HUES6 (cell line): ENCODE measurements around the gene DKKL1.

Source experiments
- H3K27ac ChIP-seq: 2 replicates; pipeline ENCODE4 v1.7.0; 2013; ENCODE audit warnings: low read depth, mild to moderate bottlenecking, low read length, inconsistent platforms
- H3K27me3 ChIP-seq: 2 replicates; pipeline ENCODE4 v1.6.1; 2013; ENCODE audit warnings: low read length; ENCODE audit not compliant: control insufficient read depth, insufficient read depth
- H3K36me3 ChIP-seq: 2 replicates; pipeline ENCODE4 v1.6.1; 2013; ENCODE audit warnings: low read length; ENCODE audit not compliant: control insufficient read depth, insufficient read depth
- H3K4me1 ChIP-seq: 2 replicates; pipeline ENCODE4 v1.6.1; 2013; ENCODE audit warnings: low read length; ENCODE audit not compliant: control insufficient read depth, insufficient read depth
- H3K4me3 ChIP-seq: 2 replicates; pipeline ENCODE4 v1.5.1; 2013; ENCODE audit warnings: low read depth, low read length
- H3K9ac ChIP-seq: one replicate; pipeline ENCODE4 v1.6.1; 2013; ENCODE audit warnings: mild to moderate bottlenecking, low read length
- H3K9me3 ChIP-seq: 2 replicates; pipeline ENCODE4 v1.6.1; 2013; ENCODE audit warnings: low read depth, low read length; ENCODE audit not compliant: control insufficient read depth, insufficient read depth

DKKL1 gene

DNA sequence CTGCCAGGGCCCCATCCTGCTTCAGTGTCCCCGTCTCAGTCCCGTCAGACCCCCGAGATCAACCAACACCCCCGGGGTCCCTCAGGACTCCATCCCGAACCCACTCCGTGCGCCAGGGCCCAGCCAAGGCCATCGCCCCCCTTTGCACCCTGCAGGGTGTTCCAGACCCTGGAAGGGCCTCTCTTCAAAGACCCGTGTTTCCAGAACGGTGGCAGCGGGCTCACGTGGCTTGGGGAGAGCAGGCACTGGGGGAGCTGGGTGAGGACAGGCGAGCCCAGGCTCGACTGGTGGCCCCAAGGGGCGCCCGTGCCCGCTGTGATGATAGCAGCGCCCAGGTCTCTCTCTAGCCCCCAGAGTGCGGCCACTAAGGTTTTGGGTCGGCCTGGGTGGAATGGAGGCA, 25.7 kb downstream of the DKKL1 start:
- Histone ChIP-seq H3K9ac (no peak overlapping the region), H3K27me3 (peaks cover 4% of the 10 kb centered on the region; the same call in 1 of the 2 replicates), H3K4me1 (peaks cover 7% of the 10 kb centered on the region; the same call in 1 of the 2 replicates), H3K9me3 (no peaks in the 10 kb centered on the region), H3K4me3 (no peak overlapping the region), H3K27ac (no peak overlapping the region), H3K36me3 (no peaks in the 10 kb centered on the region)

DNA sequence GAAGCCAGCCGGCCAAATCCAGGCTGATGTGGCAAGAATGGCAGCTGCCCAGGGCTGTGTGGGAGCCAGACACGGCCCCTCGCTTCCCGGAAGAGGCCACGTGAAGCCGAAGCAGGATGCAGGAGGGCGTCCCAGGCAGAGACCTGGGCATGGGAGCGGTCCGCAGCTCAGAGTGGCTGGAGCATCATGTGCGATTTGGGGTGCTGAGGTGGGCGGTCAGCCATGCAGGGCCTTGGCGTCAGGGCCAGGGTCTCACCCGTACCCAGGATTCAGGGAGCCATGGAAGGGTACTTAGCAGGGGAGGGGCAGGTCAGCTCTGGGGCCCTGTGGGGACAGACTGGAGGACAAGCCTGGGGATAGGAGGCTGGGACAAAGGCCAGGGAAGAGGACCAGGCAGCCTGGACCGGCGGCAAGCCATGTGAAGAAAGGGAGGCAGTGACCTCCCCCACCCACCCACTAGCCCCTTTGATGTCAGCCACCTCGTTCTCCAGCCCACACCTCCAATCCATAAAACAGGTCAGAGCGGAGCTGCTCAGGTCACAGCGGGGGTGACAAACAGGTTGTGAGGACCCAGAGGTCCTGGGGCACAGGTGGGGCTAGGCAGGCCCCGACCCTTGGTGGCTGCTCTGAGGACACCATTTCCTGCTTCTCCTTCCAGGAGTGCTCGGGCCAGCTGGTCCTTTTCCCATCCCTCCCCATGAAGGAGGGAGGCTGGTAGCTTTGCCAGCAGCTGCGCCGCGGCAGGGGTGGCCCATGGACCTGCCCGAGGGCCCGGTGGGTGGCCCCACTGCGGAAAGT, 26.7 kb downstream of the DKKL1 start:
- no peak overlapping the region for H3K4me3 ChIP-seq
- peaks cover 7% of the 10 kb centered on the region; the same call in 1 of the 2 replicates for H3K4me1 ChIP-seq
- no peaks in the 10 kb centered on the region for H3K36me3 ChIP-seq
- H3K27ac ChIP-seq = no peak overlapping the region
- H3K9me3 ChIP-seq = no peaks in the 10 kb centered on the region
- no peak overlapping the region for H3K9ac ChIP-seq
- peaks cover 4% of the 10 kb centered on the region; the same call in 1 of the 2 replicates for H3K27me3 ChIP-seq

DNA sequence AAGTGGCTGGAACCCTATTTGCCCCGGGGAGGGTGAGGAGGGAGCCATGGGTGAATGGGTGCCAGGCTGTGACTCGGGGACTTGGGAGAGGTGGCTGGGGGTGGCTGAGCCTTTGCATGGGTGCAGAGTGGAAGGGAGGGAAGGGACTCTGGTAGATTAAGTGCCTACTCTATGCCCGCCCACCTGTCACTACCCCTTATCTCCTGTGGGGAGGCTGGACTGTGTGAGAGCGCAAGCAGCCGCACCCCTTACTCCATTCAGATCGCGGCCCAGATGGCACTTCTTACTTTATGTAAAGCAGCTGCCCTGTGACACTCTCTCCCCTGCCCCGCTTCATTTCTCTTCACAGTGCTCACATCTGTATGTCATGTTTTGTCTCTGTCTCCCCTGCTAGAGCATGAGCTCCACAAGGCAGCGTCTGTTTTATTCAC, 27.3 kb downstream of the DKKL1 start:
- H3K9ac ChIP-seq = no peak overlapping the region
- peaks cover 4% of the 10 kb centered on the region; the same call in 1 of the 2 replicates for H3K27me3 ChIP-seq
- H3K4me1 ChIP-seq = peaks cover 7% of the 10 kb centered on the region; the same call in 1 of the 2 replicates
- H3K27ac ChIP-seq = no peak overlapping the region
- H3K9me3 ChIP-seq = no peaks in the 10 kb centered on the region
- H3K36me3 ChIP-seq = no peaks in the 10 kb centered on the region
- H3K4me3 ChIP-seq = no peak overlapping the region

DNA sequence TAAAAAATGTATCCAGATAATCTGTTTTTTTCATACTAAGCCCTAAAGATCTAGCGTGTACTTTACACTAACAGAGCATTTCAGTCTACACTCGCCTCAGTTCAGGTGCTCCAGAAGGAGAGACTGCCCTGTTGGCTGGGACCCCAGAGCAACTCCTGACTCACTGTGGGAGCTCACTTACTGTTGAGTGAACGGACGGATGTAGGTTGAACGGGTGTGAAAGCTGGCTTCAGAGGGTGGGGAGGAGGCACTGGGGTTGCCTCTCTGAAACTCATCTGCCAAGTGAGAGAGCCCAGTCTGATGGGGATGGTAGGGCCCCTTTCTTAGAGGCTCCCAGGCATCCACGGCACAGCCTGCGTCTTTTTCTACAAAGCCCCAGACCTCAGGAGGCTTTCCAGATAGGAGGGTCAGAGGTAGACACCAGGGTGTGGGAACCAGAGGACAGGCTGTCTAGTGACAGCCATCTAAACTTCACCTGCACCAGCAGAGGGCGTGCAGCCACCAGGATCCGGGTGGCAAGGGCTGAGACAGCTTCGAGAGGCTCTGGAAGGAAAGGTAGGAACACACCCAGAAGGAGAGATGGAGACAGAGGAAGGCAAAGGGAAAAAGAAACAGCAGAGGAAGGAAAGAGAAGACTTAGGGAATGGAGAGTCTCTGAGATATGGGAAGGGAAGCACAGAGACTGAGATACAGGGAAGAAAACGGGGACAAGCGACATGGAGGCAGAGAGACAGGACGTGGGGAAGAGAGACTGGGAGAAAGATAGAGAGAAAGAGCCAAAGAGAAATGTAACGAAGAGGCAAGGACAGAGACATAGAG, 28.1 kb downstream of the DKKL1 start:
- Histone ChIP-seq H3K4me1 (peaks cover 7% of the 10 kb centered on the region; the same call in 1 of the 2 replicates), H3K27ac (no peak overlapping the region), H3K9ac (no peak overlapping the region), H3K9me3 (no peaks in the 10 kb centered on the region), H3K4me3 (no peak overlapping the region), H3K27me3 (peaks cover 4% of the 10 kb centered on the region; the same call in 1 of the 2 replicates), H3K36me3 (no peaks in the 10 kb centered on the region)

DNA sequence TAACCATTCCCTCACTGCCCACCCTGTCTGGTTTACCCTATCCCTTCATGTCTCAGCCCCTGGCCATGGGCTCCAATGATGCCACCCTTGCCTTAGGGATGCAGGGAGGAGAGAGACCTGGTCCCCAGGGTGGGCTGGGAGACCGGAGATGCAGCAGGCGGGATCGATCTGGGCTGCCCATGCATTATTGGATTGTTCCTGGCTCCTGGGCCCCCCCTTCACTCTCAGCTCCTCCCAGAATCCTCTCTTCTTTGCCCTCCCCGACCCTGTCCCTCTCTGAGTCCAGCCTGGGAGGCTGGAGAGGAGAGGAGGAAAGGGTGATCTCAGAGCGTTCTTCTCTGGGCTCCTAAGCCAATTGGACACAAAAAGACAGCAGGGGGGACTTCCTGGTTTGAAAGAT, 30.2 kb downstream of the DKKL1 start:
- H3K27ac ChIP-seq = no peak overlapping the region
- H3K9me3 ChIP-seq = no peaks in the 10 kb centered on the region
- no peak overlapping the region for H3K9ac ChIP-seq
- no peaks in the 10 kb centered on the region for H3K36me3 ChIP-seq
- H3K4me1 ChIP-seq = peaks cover 17% of the 10 kb centered on the region
- no peak overlapping the region for H3K4me3 ChIP-seq
- H3K27me3 ChIP-seq = peaks cover 4% of the 10 kb centered on the region; the same call in 1 of the 2 replicates

DNA sequence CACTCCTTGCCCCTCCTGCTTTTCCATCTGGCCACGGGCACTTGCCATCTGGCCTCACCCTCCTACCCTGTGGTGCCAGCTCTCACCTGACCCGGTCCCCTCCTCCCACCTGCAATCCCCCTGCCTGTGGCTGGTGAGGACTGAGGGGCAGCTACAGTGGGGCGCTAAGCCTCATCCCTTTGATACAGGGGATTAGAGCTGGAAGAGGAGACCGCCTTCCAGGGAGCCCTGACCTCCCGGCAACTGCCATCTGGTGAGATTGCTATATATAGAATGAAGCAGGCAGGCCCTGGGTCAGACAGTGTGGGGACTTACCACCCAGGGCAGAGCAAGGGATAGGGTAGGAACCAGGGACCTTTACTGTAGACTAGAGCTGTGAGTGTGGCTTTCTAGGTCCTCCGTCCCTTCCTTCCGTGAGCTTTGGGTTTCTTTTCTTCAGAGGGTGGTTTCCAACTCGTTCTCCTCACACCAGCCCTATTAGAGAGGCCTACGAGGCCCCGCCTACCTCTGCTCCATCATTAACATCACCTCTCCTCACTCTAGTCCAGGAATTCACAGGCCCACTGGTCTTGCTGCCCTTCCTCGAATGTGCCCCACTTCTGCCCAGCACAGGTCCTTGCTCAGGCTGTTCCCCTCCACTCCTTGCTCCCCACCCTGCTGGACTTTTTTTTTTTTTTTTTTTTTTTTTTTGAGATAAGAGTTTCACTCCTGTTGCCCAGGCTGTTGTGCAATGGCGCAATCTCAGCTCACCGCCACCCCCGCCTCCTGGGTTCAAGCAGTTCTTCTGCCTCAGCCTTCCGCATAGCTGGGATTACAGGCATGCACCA, 32.1 kb downstream of the DKKL1 start:
- no peak overlapping the region for H3K4me3 ChIP-seq
- H3K27me3 ChIP-seq = peaks cover 3% of the 10 kb centered on the region; the same call in 1 of the 2 replicates
- no peak overlapping the region for H3K9ac ChIP-seq
- H3K4me1 ChIP-seq = peaks cover 22% of the 10 kb centered on the region
- no peak overlapping the region for H3K27ac ChIP-seq
- H3K36me3 ChIP-seq = no peaks in the 10 kb centered on the region
- no peaks in the 10 kb centered on the region for H3K9me3 ChIP-seq

DNA sequence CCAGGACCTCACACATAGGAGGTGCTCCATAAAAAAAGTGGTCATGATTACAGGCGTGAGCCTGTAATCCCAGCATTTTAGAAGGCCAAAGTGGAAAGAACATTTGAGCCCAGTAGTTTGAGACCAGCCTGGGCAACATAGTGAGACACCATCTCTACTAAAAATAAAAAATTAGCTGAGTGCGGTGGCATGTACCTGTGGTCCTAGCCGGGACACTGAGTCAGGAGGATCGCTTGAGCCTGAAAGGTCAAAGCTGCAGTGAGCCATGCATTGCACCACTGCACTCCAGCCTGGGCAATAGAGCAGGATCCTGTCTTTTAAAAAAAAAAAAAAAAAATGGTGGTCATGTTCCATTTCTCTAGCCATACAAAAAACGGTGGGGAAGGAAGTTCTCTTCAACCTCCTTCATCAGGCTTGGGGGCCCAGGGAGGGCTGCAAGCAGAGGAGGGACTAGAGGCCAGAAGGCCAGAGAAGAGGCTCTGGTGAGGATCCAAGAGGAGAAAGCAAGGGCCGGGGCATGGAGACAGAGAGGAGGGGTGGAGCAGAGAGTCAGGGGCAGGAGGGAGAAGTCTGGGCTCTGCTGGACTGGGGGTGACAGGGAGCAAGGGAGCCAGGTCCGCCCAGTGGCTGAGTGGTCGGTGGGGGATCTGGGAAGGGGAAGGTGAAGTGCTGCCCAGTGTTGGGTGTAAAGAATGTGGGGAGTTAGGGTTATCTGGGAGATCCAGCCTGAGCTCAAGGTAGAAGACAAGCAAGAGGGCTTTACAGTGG, 33.2 kb downstream of the DKKL1 start:
- Histone ChIP-seq H3K27ac (no peak overlapping the region), H3K36me3 (no peaks in the 10 kb centered on the region), H3K9ac (no peak overlapping the region), H3K9me3 (no peaks in the 10 kb centered on the region), H3K4me1 (peaks cover 22% of the 10 kb centered on the region), H3K4me3 (no peak overlapping the region), H3K27me3 (no peaks in the 10 kb centered on the region; the same call in 1 of the 2 replicates)

DNA sequence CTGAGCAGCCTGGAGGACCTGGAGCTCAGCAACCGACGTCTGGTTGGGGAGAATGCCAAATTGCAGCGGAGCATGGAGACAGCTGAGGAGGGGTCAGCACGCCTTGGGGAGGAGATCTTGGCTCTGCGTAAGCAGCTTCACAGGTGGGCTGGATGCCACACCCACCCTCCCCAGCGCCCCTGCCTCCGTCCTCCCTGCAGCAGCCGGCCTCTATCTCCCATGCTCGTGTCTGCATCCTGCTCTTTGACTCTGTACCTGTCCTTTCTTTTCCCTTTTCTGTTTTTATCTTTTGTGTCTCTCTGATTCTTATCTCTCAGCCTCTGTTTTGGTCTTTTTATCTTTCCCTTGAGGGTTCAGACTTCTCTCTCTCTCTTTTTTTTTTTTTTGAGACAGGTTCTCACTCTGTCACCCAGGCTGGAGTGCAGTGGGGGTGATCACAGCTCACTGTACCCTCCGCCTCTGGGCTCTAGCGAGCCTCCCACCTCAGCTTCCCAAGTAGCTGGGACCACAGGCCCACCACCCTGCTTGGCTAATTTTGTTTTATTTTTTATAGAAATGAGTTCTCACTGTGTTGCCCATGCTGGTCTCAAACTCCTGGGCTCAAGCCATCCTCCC, 34.4 kb downstream of the DKKL1 start:
- Histone ChIP-seq H3K36me3 (no peaks in the 10 kb centered on the region), H3K27ac (no peak overlapping the region), H3K9ac (no peak overlapping the region), H3K4me3 (no peak overlapping the region), H3K9me3 (no peaks in the 10 kb centered on the region), H3K27me3 (no peaks in the 10 kb centered on the region), H3K4me1 (peaks cover 23% of the 10 kb centered on the region)

DNA sequence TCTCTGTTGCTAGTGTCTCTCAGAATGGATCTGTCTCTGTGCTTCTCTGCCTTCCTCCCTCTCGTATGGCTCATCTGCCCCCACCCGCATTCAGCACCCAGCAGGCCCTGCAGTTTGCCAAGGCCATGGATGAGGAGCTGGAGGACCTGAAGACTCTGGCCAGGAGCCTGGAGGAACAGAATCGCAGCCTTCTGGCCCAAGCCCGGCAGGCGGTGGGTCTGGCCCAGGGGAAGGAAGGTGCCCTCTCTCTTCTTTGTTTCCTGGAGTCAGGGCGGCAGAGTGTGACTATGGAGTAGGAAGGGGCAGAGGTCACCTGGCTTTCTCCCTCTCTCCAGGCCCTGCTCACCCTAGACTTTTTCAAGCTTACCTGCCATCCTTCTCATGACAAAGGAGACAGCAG, 35.3 kb downstream of the DKKL1 start:
- H3K9ac ChIP-seq = no peak overlapping the region
- peaks cover 28% of the 10 kb centered on the region for H3K4me1 ChIP-seq
- no peaks in the 10 kb centered on the region for H3K9me3 ChIP-seq
- H3K4me3 ChIP-seq = no peak overlapping the region
- H3K27ac ChIP-seq = no peak overlapping the region
- no peaks in the 10 kb centered on the region for H3K27me3 ChIP-seq
- H3K36me3 ChIP-seq = no peaks in the 10 kb centered on the region

DNA sequence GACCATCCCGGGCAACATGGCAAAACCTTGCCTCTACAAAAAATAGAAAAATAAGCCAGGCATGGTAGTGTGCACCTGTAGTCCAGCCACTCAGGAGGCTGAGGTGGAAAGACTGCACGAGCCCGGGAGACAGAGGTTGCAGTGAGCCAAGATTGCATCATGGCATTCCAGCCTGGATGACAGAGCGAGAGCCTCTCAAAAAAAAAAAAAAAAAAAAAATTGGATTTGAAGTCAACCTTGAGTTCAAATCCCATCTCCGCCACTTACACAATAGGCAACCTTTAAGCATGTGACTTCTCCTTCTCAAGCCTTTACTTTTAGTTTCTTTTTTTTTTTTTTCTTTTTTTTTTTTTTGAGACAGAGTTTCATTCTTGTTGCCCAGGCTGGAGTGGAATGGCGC, 36.4 kb downstream of the DKKL1 start:
- Histone ChIP-seq H3K9ac (no peak overlapping the region), H3K4me1 (peaks cover 32% of the 10 kb centered on the region), H3K4me3 (no peak overlapping the region), H3K27me3 (no peaks in the 10 kb centered on the region), H3K36me3 (no peaks in the 10 kb centered on the region), H3K27ac (no peak overlapping the region), H3K9me3 (no peaks in the 10 kb centered on the region)
